Measurements from ENCODE around the gene CARMIL1. TPM values are rescaled to one million over a fixed set of nuclear protein-coding genes. Genes with fewer than 3 reads are reported as not detected.

CARMIL1 gene
- total RNA-seq, 4 donors from 2014 or later = 11.8 to 23.2 (median 17.1) TPM

DNA sequence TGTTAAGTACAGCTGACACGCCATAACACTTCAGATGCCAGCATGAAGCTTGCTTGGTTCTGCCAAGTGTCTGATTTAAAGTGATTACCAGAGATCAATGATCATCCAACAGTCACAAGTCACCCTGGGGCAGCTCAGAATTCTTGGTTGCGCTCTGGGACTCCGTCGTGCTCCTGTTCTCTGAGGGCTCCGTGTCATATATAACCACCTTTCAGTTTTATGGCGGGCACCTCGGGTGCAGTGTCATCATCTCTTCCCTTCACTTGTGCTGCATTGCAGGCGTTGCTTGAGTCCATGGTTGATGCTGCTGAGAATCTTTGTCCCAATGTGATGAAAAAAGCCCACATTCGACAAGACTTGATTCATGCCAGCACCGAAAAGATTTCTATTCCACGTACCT lies 271.5 kb downstream of the CARMIL1 start:
- Histone ChIP-seq H3K9me3 (no peaks in the 10 kb centered on the region), H3K4me3 (no peak overlapping the region), H3K27me3 (no peaks in the 10 kb centered on the region), H3K4me1 (no peaks in the 10 kb centered on the region), H3K27ac (no peak overlapping the region), H3K36me3 (no peaks in the 10 kb centered on the region)
- DNase-seq = no peak
- intact Hi-C loops (cut with DNase I; ENCODE audit: low total_unique reads) = no loop called here
- no peak for TF ChIP-seq POLR2A (IDR thresholded peaks at IDR 0.05)
- TF ChIP-seq CTCF (IDR thresholded peaks at IDR 0.05) = no peak

- DNase-seq = no peak
- no peaks in the 10 kb centered on the region for H3K27me3 ChIP-seq
- no peak overlapping the region for H3K4me3 ChIP-seq
- H3K9me3 ChIP-seq = no peaks in the 10 kb centered on the region
- TF ChIP-seq CTCF (IDR thresholded peaks at IDR 0.05) (no peak), POLR2A (IDR thresholded peaks at IDR 0.05) (no peak)
- H3K4me1 ChIP-seq = no peaks in the 10 kb centered on the region
- H3K27ac ChIP-seq = no peak overlapping the region
- intact Hi-C loops (cut with DNase I; ENCODE audit: low total_unique reads) = no loop called here
- H3K36me3 ChIP-seq = no peaks in the 10 kb centered on the region
Observed at GRCh38 chr6:25553502-25553901, 274.3 kb downstream of the CARMIL1 start.

GRCh38 chr6:25555188-25555587 lies 276.0 kb downstream of the CARMIL1 start:
- no peaks in the 10 kb centered on the region for H3K27me3 ChIP-seq
- H3K27ac ChIP-seq = no peak overlapping the region
- no peak overlapping the region for H3K4me3 ChIP-seq
- TF ChIP-seq POLR2A (IDR thresholded peaks at IDR 0.05) (no peak), CTCF (IDR thresholded peaks at IDR 0.05) (no peak)
- H3K4me1 ChIP-seq = no peaks in the 10 kb centered on the region
- no peaks in the 10 kb centered on the region for H3K36me3 ChIP-seq
- no peak for DNase-seq
- H3K9me3 ChIP-seq = no peaks in the 10 kb centered on the region
- intact Hi-C loops (cut with DNase I; ENCODE audit: low total_unique reads) = no loop called here

GRCh38 chr6:25556516-25556915 lies 277.3 kb downstream of the CARMIL1 start:
- no peak overlapping the region for H3K27ac ChIP-seq
- no peaks in the 10 kb centered on the region for H3K36me3 ChIP-seq
- intact Hi-C loops (cut with DNase I; ENCODE audit: low total_unique reads) = no loop called here
- H3K4me3 ChIP-seq = no peak overlapping the region
- H3K27me3 ChIP-seq = no peaks in the 10 kb centered on the region
- peak; percentile 71 to 73 for DNase-seq
- no peaks in the 10 kb centered on the region for H3K9me3 ChIP-seq
- TF ChIP-seq POLR2A (IDR thresholded peaks at IDR 0.05) = no peak
- peak; percentile 67 to 72 (median 69) for TF ChIP-seq CTCF (IDR thresholded peaks at IDR 0.05)
- no peaks in the 10 kb centered on the region for H3K4me1 ChIP-seq

DNA sequence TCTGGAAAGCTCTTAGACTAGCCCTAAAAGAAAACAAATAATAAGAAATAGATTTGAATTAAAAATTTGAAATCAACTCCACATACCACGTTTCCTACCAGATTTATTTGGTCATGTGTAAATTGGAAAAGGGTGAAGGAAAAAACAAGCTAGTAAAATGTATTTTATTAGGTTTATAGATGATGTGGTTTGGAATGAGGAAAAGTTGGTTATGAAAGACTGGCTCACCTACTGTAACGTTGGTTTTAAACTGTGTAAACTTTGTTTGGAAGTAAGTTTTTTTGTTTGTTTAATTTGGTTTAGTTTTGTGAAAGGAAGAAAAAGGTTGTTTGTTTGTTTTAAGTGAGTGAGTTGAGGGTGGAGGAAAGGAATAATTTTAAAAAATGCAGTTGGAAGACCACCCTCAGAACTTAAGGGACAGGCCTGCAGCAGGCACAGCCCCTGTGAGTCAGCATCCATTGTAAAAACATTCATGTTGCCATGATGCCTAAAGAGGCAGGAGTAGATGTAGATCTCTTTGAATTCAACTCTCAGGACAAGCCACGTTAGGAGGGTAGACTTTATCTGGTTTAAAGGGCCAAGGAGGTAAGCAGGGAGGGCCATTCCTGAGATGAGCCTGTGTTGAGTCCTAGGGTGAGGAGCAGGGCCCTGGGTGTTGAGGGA lies 279.1 kb downstream of the CARMIL1 start:
- no peaks in the 10 kb centered on the region for H3K36me3 ChIP-seq
- intact Hi-C loops (cut with DNase I; ENCODE audit: low total_unique reads) = no loop called here
- H3K9me3 ChIP-seq = no peaks in the 10 kb centered on the region
- no peak for DNase-seq
- no peaks in the 10 kb centered on the region for H3K4me1 ChIP-seq
- no peaks in the 10 kb centered on the region for H3K27me3 ChIP-seq
- TF ChIP-seq POLR2A (IDR thresholded peaks at IDR 0.05) = no peak
- no peak for TF ChIP-seq CTCF (IDR thresholded peaks at IDR 0.05)
- H3K27ac ChIP-seq = no peak overlapping the region
- no peak overlapping the region for H3K4me3 ChIP-seq
